ENCODE measurements around the gene TMEM154.

Gene TMEM154

GRCh38 chr4:152594057-152594456 lies 85.7 kb downstream of the TMEM154 start:
- Histone ChIP-seq H3K4me3 (ENCODE audit: low read length) (no peak overlapping the region), H3K36me3 (ENCODE audit: control insufficient read depth, insufficient read depth, low read length) (no peaks in the 10 kb centered on the region), H3K27me3 (ENCODE audit: control insufficient read depth, insufficient read depth, low read length) (no peaks in the 10 kb centered on the region), H3K9me3 (ENCODE audit: control insufficient read depth, insufficient read depth, low read length) (no peaks in the 10 kb centered on the region), H3K4me1 (ENCODE audit: control insufficient read depth, insufficient read depth, low read length) (no peaks in the 10 kb centered on the region), H3K27ac (ENCODE audit: low read length) (no peak overlapping the region)
- DNase-seq (ENCODE audit: low read depth, low spot score) = no peak
- WGBS (ENCODE audit: insufficient coverage, insufficient read length) = no CpG with 5 or more reads among the region's 2 CpGs

- WGBS (ENCODE audit: insufficient coverage, insufficient read length) = no CpG with 5 or more reads among the region's 6 CpGs
- Histone ChIP-seq H3K36me3 (ENCODE audit: control insufficient read depth, insufficient read depth, low read length) (no peaks in the 10 kb centered on the region), H3K27ac (ENCODE audit: low read length) (no peak overlapping the region), H3K9me3 (ENCODE audit: control insufficient read depth, insufficient read depth, low read length) (no peaks in the 10 kb centered on the region), H3K4me3 (ENCODE audit: low read length) (no peak overlapping the region), H3K27me3 (ENCODE audit: control insufficient read depth, insufficient read depth, low read length) (no peaks in the 10 kb centered on the region), H3K4me1 (ENCODE audit: control insufficient read depth, insufficient read depth, low read length) (no peaks in the 10 kb centered on the region)
- no peak for DNase-seq (ENCODE audit: low read depth, low spot score)
These were observed 87.9 kb downstream of the TMEM154 start for GRCh38 chr4:152591876-152592275.

- Histone ChIP-seq H3K9me3 (ENCODE audit: control insufficient read depth, insufficient read depth, low read length) (no peaks in the 10 kb centered on the region), H3K36me3 (ENCODE audit: control insufficient read depth, insufficient read depth, low read length) (no peaks in the 10 kb centered on the region), H3K4me1 (ENCODE audit: control insufficient read depth, insufficient read depth, low read length) (no peaks in the 10 kb centered on the region), H3K27ac (ENCODE audit: low read length) (no peak overlapping the region), H3K27me3 (ENCODE audit: control insufficient read depth, insufficient read depth, low read length) (no peaks in the 10 kb centered on the region), H3K4me3 (ENCODE audit: low read length) (no peak overlapping the region)
- no peak for DNase-seq (ENCODE audit: low read depth, low spot score)
- no CpG with 5 or more reads among the region's 13 CpGs for WGBS (ENCODE audit: insufficient coverage, insufficient read length)
These were observed 88.4 kb downstream of the TMEM154 start for GRCh38 chr4:152591396-152591795.

- WGBS (ENCODE audit: insufficient coverage, insufficient read length) = no CpG with 5 or more reads among the region's 4 CpGs
- no peak for DNase-seq (ENCODE audit: low read depth, low spot score)
- Histone ChIP-seq H3K4me3 (ENCODE audit: low read length) (no peak overlapping the region), H3K9me3 (ENCODE audit: control insufficient read depth, insufficient read depth, low read length) (no peaks in the 10 kb centered on the region), H3K36me3 (ENCODE audit: control insufficient read depth, insufficient read depth, low read length) (no peaks in the 10 kb centered on the region), H3K27ac (ENCODE audit: low read length) (no peak overlapping the region), H3K4me1 (ENCODE audit: control insufficient read depth, insufficient read depth, low read length) (no peaks in the 10 kb centered on the region), H3K27me3 (ENCODE audit: control insufficient read depth, insufficient read depth, low read length) (no peaks in the 10 kb centered on the region)
These were observed 89.4 kb downstream of the TMEM154 start for GRCh38 chr4:152590179-152591031.

- no peaks in the 10 kb centered on the region for H3K9me3 ChIP-seq (ENCODE audit: control insufficient read depth, insufficient read depth, low read length)
- no CpG with 5 or more reads among the region's 4 CpGs for WGBS (ENCODE audit: insufficient coverage, insufficient read length)
- DNase-seq (ENCODE audit: low read depth, low spot score) = no peak
- no peak overlapping the region for H3K27ac ChIP-seq (ENCODE audit: low read length)
- no peaks in the 10 kb centered on the region for H3K4me1 ChIP-seq (ENCODE audit: control insufficient read depth, insufficient read depth, low read length)
- no peaks in the 10 kb centered on the region for H3K27me3 ChIP-seq (ENCODE audit: control insufficient read depth, insufficient read depth, low read length)
- H3K36me3 ChIP-seq (ENCODE audit: control insufficient read depth, insufficient read depth, low read length) = no peaks in the 10 kb centered on the region
- H3K4me3 ChIP-seq (ENCODE audit: low read length) = no peak overlapping the region
These were observed 90.9 kb downstream of the TMEM154 start for GRCh38 chr4:152588869-152589268.

GRCh38 chr4:152587127-152587526 lies 92.7 kb downstream of the TMEM154 start:
- H3K4me1 ChIP-seq (ENCODE audit: control insufficient read depth, insufficient read depth, low read length) = no peaks in the 10 kb centered on the region
- no peak overlapping the region for H3K27ac ChIP-seq (ENCODE audit: low read length)
- DNase-seq (ENCODE audit: low read depth, low spot score) = no peak
- no peaks in the 10 kb centered on the region for H3K27me3 ChIP-seq (ENCODE audit: control insufficient read depth, insufficient read depth, low read length)
- no peak overlapping the region for H3K4me3 ChIP-seq (ENCODE audit: low read length)
- H3K36me3 ChIP-seq (ENCODE audit: control insufficient read depth, insufficient read depth, low read length) = no peaks in the 10 kb centered on the region
- no CpG with 5 or more reads among the region's 3 CpGs for WGBS (ENCODE audit: insufficient coverage, insufficient read length)
- no peaks in the 10 kb centered on the region for H3K9me3 ChIP-seq (ENCODE audit: control insufficient read depth, insufficient read depth, low read length)

- no peaks in the 10 kb centered on the region for H3K9me3 ChIP-seq (ENCODE audit: control insufficient read depth, insufficient read depth, low read length)
- no peak for DNase-seq (ENCODE audit: low read depth, low spot score)
- no peaks in the 10 kb centered on the region for H3K4me1 ChIP-seq (ENCODE audit: control insufficient read depth, insufficient read depth, low read length)
- H3K27ac ChIP-seq (ENCODE audit: low read length) = no peak overlapping the region
- H3K27me3 ChIP-seq (ENCODE audit: control insufficient read depth, insufficient read depth, low read length) = no peaks in the 10 kb centered on the region
- no peaks in the 10 kb centered on the region for H3K36me3 ChIP-seq (ENCODE audit: control insufficient read depth, insufficient read depth, low read length)
- WGBS (ENCODE audit: insufficient coverage, insufficient read length) = no CpG with 5 or more reads among the region's 2 CpGs
- H3K4me3 ChIP-seq (ENCODE audit: low read length) = no peak overlapping the region
These were observed 93.1 kb downstream of the TMEM154 start for GRCh38 chr4:152586668-152587067.

GRCh38 chr4:152585023-152585441 lies 94.8 kb downstream of the TMEM154 start:
- no peak overlapping the region for H3K4me3 ChIP-seq (ENCODE audit: low read length)
- H3K27ac ChIP-seq (ENCODE audit: low read length) = no peak overlapping the region

GRCh38 chr4:152581536-152582160 lies 98.1 kb downstream of the TMEM154 start:
- Histone ChIP-seq H3K4me1 (ENCODE audit: control insufficient read depth, insufficient read depth, low read length) (no peaks in the 10 kb centered on the region; the same call in 1 of the 2 replicates), H3K9me3 (ENCODE audit: control insufficient read depth, insufficient read depth, low read length) (no peaks in the 10 kb centered on the region), H3K27ac (ENCODE audit: low read length) (no peak overlapping the region), H3K27me3 (ENCODE audit: control insufficient read depth, insufficient read depth, low read length) (no peaks in the 10 kb centered on the region), H3K4me3 (ENCODE audit: low read length) (no peak overlapping the region), H3K36me3 (ENCODE audit: control insufficient read depth, insufficient read depth, low read length) (no peaks in the 10 kb centered on the region)
- no peak for DNase-seq (ENCODE audit: low read depth, low spot score)
- no CpG with 5 or more reads among the region's 3 CpGs for WGBS (ENCODE audit: insufficient coverage, insufficient read length)

More at GRCh38 chr4:152585023-152585441, 94.8 kb downstream of the TMEM154 start:
- no peaks in the 10 kb centered on the region for H3K4me1 ChIP-seq (ENCODE audit: control insufficient read depth, insufficient read depth, low read length)
- DNase-seq (ENCODE audit: low read depth, low spot score) = no peak
- no CpG with 5 or more reads among the region's 7 CpGs for WGBS (ENCODE audit: insufficient coverage, insufficient read length)
- no peaks in the 10 kb centered on the region for H3K27me3 ChIP-seq (ENCODE audit: control insufficient read depth, insufficient read depth, low read length)
- no peaks in the 10 kb centered on the region for H3K9me3 ChIP-seq (ENCODE audit: control insufficient read depth, insufficient read depth, low read length)
- H3K36me3 ChIP-seq (ENCODE audit: control insufficient read depth, insufficient read depth, low read length) = no peaks in the 10 kb centered on the region

- H3K9me3 ChIP-seq (ENCODE audit: control insufficient read depth, insufficient read depth, low read length) = no peaks in the 10 kb centered on the region
- no CpG with 5 or more reads among the region's 6 CpGs for WGBS (ENCODE audit: insufficient coverage, insufficient read length)
- no peaks in the 10 kb centered on the region for H3K36me3 ChIP-seq (ENCODE audit: control insufficient read depth, insufficient read depth, low read length)
- H3K27me3 ChIP-seq (ENCODE audit: control insufficient read depth, insufficient read depth, low read length) = no peaks in the 10 kb centered on the region
- no peak overlapping the region for H3K4me3 ChIP-seq (ENCODE audit: low read length)
- no peak for DNase-seq (ENCODE audit: low read depth, low spot score)
- no peak overlapping the region for H3K27ac ChIP-seq (ENCODE audit: low read length)
- H3K4me1 ChIP-seq (ENCODE audit: control insufficient read depth, insufficient read depth, low read length) = no peaks in the 10 kb centered on the region; the same call in 1 of the 2 replicates
These were observed 99.9 kb downstream of the TMEM154 start for GRCh38 chr4:152579916-152580315.
